ENCODE data around the gene GLCCI1.

DNA sequence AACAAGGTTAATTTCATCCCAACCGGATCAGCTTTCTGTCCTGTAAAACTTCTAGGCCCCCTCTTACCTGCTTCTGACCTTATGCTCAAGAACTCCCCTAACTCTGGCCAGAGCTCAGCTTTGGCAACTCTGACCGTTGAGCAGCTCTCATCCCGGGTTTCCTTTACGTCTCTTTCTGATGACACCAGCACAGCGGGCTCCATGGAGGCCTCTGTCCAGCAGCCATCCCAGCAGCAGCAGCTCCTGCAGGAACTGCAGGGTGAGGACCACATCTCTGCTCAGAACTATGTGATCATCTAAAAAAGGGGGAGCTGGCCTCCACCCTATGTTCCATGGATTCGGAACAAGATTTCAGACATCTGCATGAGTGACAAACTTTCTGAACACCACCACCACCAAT lies 117.6 kb downstream of the GLCCI1 start:
- TF ChIP-seq, protein P1, sequence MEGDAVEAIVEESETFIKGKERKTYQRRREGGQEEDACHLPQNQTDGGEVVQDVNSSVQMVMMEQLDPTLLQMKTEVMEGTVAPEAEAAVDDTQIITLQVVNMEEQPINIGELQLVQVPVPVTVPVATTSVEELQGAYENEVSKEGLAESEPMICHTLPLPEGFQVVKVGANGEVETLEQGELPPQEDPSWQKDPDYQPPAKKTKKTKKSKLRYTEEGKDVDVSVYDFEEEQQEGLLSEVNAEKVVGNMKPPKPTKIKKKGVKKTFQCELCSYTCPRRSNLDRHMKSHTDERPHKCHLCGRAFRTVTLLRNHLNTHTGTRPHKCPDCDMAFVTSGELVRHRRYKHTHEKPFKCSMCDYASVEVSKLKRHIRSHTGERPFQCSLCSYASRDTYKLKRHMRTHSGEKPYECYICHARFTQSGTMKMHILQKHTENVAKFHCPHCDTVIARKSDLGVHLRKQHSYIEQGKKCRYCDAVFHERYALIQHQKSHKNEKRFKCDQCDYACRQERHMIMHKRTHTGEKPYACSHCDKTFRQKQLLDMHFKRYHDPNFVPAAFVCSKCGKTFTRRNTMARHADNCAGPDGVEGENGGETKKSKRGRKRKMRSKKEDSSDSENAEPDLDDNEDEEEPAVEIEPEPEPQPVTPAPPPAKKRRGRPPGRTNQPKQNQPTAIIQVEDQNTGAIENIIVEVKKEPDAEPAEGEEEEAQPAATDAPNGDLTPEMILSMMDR (conservative IDR thresholded peaks at IDR 0.05; ENCODE audit: low read depth, low read length), result no peak
- TF ChIP-seq EZH2 (IDR thresholded peaks at IDR 0.05; ENCODE audit: low read length, unreplicated experiment) (no peak), EZH2phosphoT487 (IDR thresholded peaks at IDR 0.05; ENCODE audit: borderline replicate concordance, low read length) (no peak)

Data from PC-3 (cell line).